Upper lobe of left lung (tissue), 4 donors: ENCODE results near the gene CHCHD6.

ENCODE experiments used
- EP300 ChIP-seq, 4 donors: sonication (generic); formaldehyde crosslinking; IDR thresholded peaks; one replicate each; pipeline ENCODE4 v1.5.1; 2017; ENCODE audit warnings: antibody characterized with exemption in 4 of 4, control low read depth in 2 of 4
- TF ChIP-seq, protein P1 (sequence below), 6 experiments: fragments of 450-650 bp in 4 of 6; fragments of 200-600 bp in 2 of 6; sonication (generic) in 2 of 6; IDR thresholded peaks; one replicate each; pipeline ENCODE4 v1.5.1; 2016 to 2019; ENCODE audit warnings: antibody characterized with exemption in 6 of 6

DNA sequence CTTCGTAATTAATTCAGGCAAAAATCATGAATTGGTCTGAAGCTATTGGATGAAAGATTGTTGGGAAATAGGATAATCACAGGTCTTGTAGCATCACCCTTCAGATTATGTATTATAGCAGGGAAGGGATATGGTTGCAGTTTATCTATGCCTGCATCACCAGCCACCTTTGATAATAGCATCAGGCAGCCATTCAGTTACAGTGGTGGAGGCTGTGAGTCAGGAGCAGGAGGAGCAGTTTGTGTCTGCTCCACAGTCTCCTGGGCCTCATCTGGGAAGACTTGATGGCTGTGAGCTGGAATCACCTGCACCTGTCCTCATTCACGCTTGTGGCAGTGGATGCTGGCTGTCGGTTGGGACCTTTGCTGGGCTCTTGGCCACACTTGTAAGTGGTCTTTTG lies 174.6 kb downstream of the CHCHD6 start:
- no peak for TF ChIP-seq EP300 (IDR thresholded peaks at IDR 0.05)
- TF ChIP-seq, protein P1, sequence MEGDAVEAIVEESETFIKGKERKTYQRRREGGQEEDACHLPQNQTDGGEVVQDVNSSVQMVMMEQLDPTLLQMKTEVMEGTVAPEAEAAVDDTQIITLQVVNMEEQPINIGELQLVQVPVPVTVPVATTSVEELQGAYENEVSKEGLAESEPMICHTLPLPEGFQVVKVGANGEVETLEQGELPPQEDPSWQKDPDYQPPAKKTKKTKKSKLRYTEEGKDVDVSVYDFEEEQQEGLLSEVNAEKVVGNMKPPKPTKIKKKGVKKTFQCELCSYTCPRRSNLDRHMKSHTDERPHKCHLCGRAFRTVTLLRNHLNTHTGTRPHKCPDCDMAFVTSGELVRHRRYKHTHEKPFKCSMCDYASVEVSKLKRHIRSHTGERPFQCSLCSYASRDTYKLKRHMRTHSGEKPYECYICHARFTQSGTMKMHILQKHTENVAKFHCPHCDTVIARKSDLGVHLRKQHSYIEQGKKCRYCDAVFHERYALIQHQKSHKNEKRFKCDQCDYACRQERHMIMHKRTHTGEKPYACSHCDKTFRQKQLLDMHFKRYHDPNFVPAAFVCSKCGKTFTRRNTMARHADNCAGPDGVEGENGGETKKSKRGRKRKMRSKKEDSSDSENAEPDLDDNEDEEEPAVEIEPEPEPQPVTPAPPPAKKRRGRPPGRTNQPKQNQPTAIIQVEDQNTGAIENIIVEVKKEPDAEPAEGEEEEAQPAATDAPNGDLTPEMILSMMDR (IDR thresholded peaks at IDR 0.05), result no peak
